Stomach (tissue), 4 donors: Measurements from ENCODE around the gene GMCL2.

ENCODE experiments used
- EP300 ChIP-seq: sonication (generic); formaldehyde crosslinking; IDR thresholded peaks from one replicate; pipeline ENCODE4 v1.6.1; 2017; ENCODE audit warnings: antibody characterized with exemption
- POLR2A ChIP-seq, 4 donors: fragments of 450-650 bp; IDR thresholded peaks; one replicate each; pipeline ENCODE4 v1.6.1; 2016; ENCODE audit warnings: antibody characterized with exemption in 4 of 4, control low read depth in 2 of 4, mild to moderate bottlenecking in 1 of 4, moderate library complexity in 1 of 4
- POLR2AphosphoS5 ChIP-seq, 3 donors: sonication (generic); formaldehyde crosslinking; IDR thresholded peaks; one replicate each; pipeline ENCODE4 v1.6.1; 2016; ENCODE audit warnings: antibody characterized with exemption in 3 of 3
- TF ChIP-seq, protein P1 (sequence below), 7 experiments: fragments of 450-650 bp in 4 of 7; fragments of 200-600 bp in 3 of 7; sonication (generic) in 3 of 7; IDR thresholded peaks; one replicate each; pipeline ENCODE4 v1.5.1; 2016 to 2019; ENCODE audit warnings: antibody characterized with exemption in 7 of 7, control low read depth in 2 of 7, mild to moderate bottlenecking in 1 of 7

DNA sequence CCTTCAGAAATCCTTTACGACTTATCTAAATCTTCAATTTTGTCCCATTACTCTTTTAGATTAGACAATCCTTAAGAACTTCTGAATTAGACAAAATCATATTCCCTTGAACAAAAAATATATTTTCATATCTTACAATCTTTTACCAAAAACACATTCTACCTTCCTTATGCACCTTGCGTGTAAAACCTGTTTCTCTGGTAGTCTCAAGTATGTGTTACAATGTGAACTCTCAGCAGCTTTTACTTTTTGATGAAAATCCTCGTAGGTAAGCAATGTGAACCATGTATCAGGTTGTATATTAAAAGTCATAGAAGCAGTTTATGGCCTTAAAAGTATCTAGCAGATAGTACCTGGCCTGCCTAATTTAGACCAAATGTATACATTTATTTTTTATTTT, 12.7 kb downstream of the GMCL2 start:
- no peak for TF ChIP-seq POLR2A (IDR thresholded peaks at IDR 0.05)
- TF ChIP-seq, protein P1, sequence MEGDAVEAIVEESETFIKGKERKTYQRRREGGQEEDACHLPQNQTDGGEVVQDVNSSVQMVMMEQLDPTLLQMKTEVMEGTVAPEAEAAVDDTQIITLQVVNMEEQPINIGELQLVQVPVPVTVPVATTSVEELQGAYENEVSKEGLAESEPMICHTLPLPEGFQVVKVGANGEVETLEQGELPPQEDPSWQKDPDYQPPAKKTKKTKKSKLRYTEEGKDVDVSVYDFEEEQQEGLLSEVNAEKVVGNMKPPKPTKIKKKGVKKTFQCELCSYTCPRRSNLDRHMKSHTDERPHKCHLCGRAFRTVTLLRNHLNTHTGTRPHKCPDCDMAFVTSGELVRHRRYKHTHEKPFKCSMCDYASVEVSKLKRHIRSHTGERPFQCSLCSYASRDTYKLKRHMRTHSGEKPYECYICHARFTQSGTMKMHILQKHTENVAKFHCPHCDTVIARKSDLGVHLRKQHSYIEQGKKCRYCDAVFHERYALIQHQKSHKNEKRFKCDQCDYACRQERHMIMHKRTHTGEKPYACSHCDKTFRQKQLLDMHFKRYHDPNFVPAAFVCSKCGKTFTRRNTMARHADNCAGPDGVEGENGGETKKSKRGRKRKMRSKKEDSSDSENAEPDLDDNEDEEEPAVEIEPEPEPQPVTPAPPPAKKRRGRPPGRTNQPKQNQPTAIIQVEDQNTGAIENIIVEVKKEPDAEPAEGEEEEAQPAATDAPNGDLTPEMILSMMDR (IDR thresholded peaks at IDR 0.05), result no peak
- no peak for TF ChIP-seq EP300
- TF ChIP-seq POLR2AphosphoS5 (IDR thresholded peaks at IDR 0.05), result no peak
